GM23338 (cell line): ENCODE measurements around the gene HIVEP3. TPM values are rescaled to one million over a fixed set of nuclear protein-coding genes. Genes with fewer than 3 reads are reported as not detected.

ENCODE experiments used
- ATAC-seq: fragments of 200-7000 bp; cut with Tn5 transposase; 3 replicates; pipeline ENCODE4 v1.9.1; 2020
- DNase-seq: peaks from one replicate; pipeline ENCODE4 v3.0.0-alpha.2; 2015; ENCODE audit warnings: low spot score
- H2AFZ ChIP-seq: fragments of 200-600 bp; sonication (generic); 2 replicates; pipeline ENCODE4 v1.8.0; 2016; ENCODE audit warnings: antibody characterized with exemption, mild to moderate bottlenecking, moderate library complexity
- H3F3A ChIP-seq: fragments of 200-600 bp; sonication (generic); replicated peaks from 2 replicates; pipeline ENCODE4 v1.8.0; 2017; ENCODE audit warnings: antibody characterized with exemption, mixed run types, low read depth
- H3K27ac ChIP-seq: fragments of 200-600 bp; sonication (generic); 2 replicates; pipeline ENCODE4 v1.6.1; 2016; ENCODE audit warnings: low read depth
- H3K27me3 ChIP-seq: fragments of 200-600 bp; sonication (generic); 2 replicates; pipeline ENCODE4 v1.8.0; 2016; ENCODE audit warnings: mild to moderate bottlenecking, mixed run types, moderate library complexity; ENCODE audit not compliant: insufficient read depth
- H3K36me3 ChIP-seq: fragments of 200-600 bp; sonication (generic); 2 replicates; pipeline ENCODE4 v1.8.0; 2016; ENCODE audit warnings: mild to moderate bottlenecking; ENCODE audit not compliant: insufficient read depth
- H3K4me1 ChIP-seq: fragments of 200-600 bp; sonication (generic); 2 replicates; pipeline ENCODE4 v1.8.0; 2016; ENCODE audit warnings: mild to moderate bottlenecking, moderate library complexity; ENCODE audit not compliant: insufficient read depth
- H3K4me2 ChIP-seq: fragments of 200-600 bp; sonication (generic); 2 replicates; pipeline ENCODE4 v1.7.1; 2017; ENCODE audit warnings: mixed run types
- H3K4me3 ChIP-seq: fragments of 200-600 bp; sonication (generic); 2 replicates; pipeline ENCODE4 v1.6.1; 2016; ENCODE audit warnings: mixed run types
- H3K79me2 ChIP-seq: fragments of 200-600 bp; sonication (generic); replicated peaks from 2 replicates; pipeline ENCODE4 v1.8.0; 2017; ENCODE audit warnings: mild to moderate bottlenecking; ENCODE audit not compliant: insufficient read depth
- H3K9me2 ChIP-seq: fragments of 200-600 bp; sonication (generic); 2 replicates; pipeline ENCODE4 v1.8.0; 2017; ENCODE audit not compliant: insufficient read depth
- H4K20me1 ChIP-seq: fragments of 200-600 bp; sonication (generic); replicated peaks from 2 replicates; pipeline ENCODE4 v1.8.0; 2017; ENCODE audit warnings: mild to moderate bottlenecking; ENCODE audit not compliant: insufficient read depth
- H3K27ac Mint-ChIP-seq: 2 replicates; pipeline ENCODE4 v1.8.0; 2020; ENCODE audit warnings: inconsistent platforms, mild to moderate bottlenecking, moderate library complexity, mixed read lengths
- H3K27me3 Mint-ChIP-seq: 3 replicates; pipeline ENCODE4 v1.8.0; 2022; ENCODE audit warnings: low read depth, mild to moderate bottlenecking, moderate library complexity, mixed read lengths, inconsistent platforms; ENCODE audit not compliant: insufficient read depth, poor library complexity
- H3K36me3 Mint-ChIP-seq: 3 replicates; pipeline ENCODE4 v1.8.0; 2021; ENCODE audit warnings: low read depth, mild to moderate bottlenecking, inconsistent platforms, moderate library complexity, mixed read lengths
- H3K4me1 Mint-ChIP-seq: 3 replicates; pipeline ENCODE4 v1.8.0; 2020; ENCODE audit warnings: mild to moderate bottlenecking, inconsistent platforms, mixed read lengths
- H3K4me3 Mint-ChIP-seq: 3 replicates; pipeline ENCODE4 v1.8.0; 2021; ENCODE audit warnings: moderate library complexity, mild to moderate bottlenecking, inconsistent platforms, mixed read lengths
- H3K9me3 Mint-ChIP-seq: 3 replicates; pipeline ENCODE4 v1.8.0; 2020; ENCODE audit warnings: moderate library complexity, mild to moderate bottlenecking, inconsistent platforms, mixed read lengths
- CREB1 ChIP-seq: fragments of 250-450 bp; sonication (Bioruptor Pico); IDR thresholded peaks from 2 replicates; pipeline ENCODE4 v1.5.0; 2020; ENCODE audit warnings: low read depth, mild to moderate bottlenecking, moderate library complexity
- ETS1 ChIP-seq: IDR thresholded peaks from 2 replicates; pipeline ENCODE4 v1.6.1; 2016; ENCODE audit warnings: antibody characterized with exemption
- EZH2phosphoT487 ChIP-seq: fragments of 200-600 bp; sonication (generic); IDR thresholded peaks from one replicate; pipeline ENCODE4 v1.8.1; 2018; ENCODE audit warnings: antibody characterized with exemption; ENCODE audit not compliant: unreplicated experiment
- POLR2AphosphoS5 ChIP-seq: IDR thresholded peaks from 2 replicates; pipeline ENCODE4 v1.6.1; 2016; ENCODE audit warnings: antibody characterized with exemption, low read depth
- REST ChIP-seq: IDR thresholded peaks from one replicate; pipeline ENCODE4 v1.6.1; 2018; ENCODE audit warnings: antibody characterized with exemption; ENCODE audit not compliant: unreplicated experiment
- ZNF114 ChIP-seq: fragments of 250-450 bp; sonication (Bioruptor Pico); IDR thresholded peaks from 2 replicates; pipeline ENCODE4 v1.5.0; 2020; ENCODE audit warnings: mild to moderate bottlenecking, moderate library complexity
- ZNF462 ChIP-seq: fragments of 250-450 bp; sonication (Bioruptor Pico); IDR thresholded peaks from 2 replicates; pipeline ENCODE4 v1.5.0; 2020; ENCODE audit warnings: mild to moderate bottlenecking, moderate library complexity
- polyA plus RNA-seq: library from polyadenylated mRNA; unstranded; fragments of >200 nt; fragmentation: Nextera tagmentation; extraction: Ambion mirVana; gene quantifications from 2 replicates; pipeline ENCODE4 v1.2.1, GENCODE V29; 2016
- total RNA-seq: library from RNA; depleted of rRNA; stranded (reverse); fragments of >200 nt; shearing (Covaris generic); gene quantifications from 2 replicates; pipeline ENCODE4 v1.2.3, GENCODE V29; 2014

The HIVEP3 gene
- total and polyA plus RNA-seq, 2 experiments from 2014 or later, result 0.14 to 0.24 TPM

- Histone ChIP-seq H3K4me3 (no peak overlapping the region), H3K79me2 (no peaks in the 10 kb centered on the region), H3K36me3 (no peaks in the 10 kb centered on the region), H3F3A (no peaks in the 10 kb centered on the region), H3K27ac (no peak overlapping the region), H4K20me1 (no peaks in the 10 kb centered on the region), H2AFZ (no peak overlapping the region), H3K4me2 (no peak overlapping the region), H3K4me1 (peaks cover 25% of the 10 kb centered on the region), H3K27me3 (peaks cover 43% of the 10 kb centered on the region), H3K9me2 (0 out of 2 replicates have a peak, but pooled peaks cover 5% of the 10 kb centered on the region)
- Mint-ChIP-seq H3K36me3 (no peaks in the 10 kb centered on the region), H3K9me3 (peaks cover 3% of the 10 kb centered on the region; the same call in 1 of the 3 replicates), H3K27ac (no peak overlapping the region; the same call in 1 of the 2 replicates), H3K4me3 (no peak overlapping the region), H3K4me1 (peaks cover 34% of the 10 kb centered on the region), H3K27me3 (peaks cover 30% of the 10 kb centered on the region)
- DNase-seq (no peak), ATAC-seq (no peak)
- TF ChIP-seq REST (no peak), ZNF114 (no peak), POLR2AphosphoS5 (no peak), ETS1 (no peak), EZH2phosphoT487 (no peak), ZNF462 (CRISPR knock-in tag) (no peak), CREB1 (CRISPR knock-in tag) (no peak)
Observed at GRCh38 chr1:41914516-41914915, 4.2 kb downstream of the HIVEP3 start.
